ENCODE data around the gene HDAC6.
"Not testable (repeated sequence)": the region's sequence is repeated elsewhere in the genome, so short reads cannot be mapped to it uniquely, and the experiment has no call there.

Gene HDAC6

DNA sequence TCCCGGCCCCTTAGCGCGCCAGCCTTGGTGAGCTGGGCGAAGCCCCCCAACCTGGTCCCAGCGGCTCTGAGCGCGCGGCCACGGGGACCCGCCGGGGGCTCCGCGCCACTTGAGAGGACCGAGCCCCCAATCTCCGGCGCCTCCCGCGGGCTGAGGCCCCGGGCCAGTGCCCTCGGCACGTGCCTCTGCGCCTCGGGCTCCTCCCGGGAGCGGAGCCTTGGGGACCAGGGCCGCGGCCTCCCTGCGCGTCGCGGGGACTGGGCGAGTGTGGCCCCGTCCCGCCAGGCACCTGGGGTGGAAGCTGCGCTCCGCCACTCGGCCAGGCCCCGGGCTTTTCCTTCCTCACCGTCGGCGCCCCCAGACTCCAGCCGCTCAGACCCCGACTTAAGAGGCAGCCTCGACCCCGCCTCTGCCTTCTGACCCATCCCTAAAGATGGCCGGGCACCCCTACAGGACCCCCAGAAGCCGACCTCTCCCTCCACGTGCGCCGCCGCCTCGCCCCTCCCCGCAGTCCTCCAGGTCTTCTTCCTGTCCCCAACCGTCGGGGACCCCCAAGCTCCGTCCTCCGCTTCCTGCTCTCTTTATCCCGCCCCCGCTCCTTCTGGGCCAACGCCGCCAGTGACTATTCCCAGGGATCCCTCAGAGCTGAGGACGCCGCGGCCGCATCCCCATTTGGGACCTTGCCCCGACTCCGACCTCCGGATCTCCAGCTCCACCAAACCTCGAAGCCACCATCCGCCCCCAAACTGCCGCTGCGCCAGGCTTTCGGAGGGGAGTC is 25.2 kb downstream of the HDAC6 start:
- DNase-seq: no peak

DNA sequence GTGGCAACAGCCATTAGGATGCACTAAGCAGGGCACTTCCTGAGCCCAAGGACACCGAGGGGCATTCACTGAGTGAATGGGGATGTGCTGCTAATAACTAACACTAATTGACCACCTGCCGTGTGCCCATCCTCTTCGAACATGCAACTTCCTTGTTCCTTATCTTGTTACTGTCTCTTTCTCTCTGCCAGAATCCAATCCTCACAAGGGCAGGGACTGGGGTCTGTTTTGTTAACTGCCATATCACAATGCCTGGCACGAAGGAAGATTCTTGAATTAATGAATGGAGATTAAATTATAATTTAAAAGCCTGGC is 25.7 kb downstream of the HDAC6 start:
- no peak for DNase-seq

DNA sequence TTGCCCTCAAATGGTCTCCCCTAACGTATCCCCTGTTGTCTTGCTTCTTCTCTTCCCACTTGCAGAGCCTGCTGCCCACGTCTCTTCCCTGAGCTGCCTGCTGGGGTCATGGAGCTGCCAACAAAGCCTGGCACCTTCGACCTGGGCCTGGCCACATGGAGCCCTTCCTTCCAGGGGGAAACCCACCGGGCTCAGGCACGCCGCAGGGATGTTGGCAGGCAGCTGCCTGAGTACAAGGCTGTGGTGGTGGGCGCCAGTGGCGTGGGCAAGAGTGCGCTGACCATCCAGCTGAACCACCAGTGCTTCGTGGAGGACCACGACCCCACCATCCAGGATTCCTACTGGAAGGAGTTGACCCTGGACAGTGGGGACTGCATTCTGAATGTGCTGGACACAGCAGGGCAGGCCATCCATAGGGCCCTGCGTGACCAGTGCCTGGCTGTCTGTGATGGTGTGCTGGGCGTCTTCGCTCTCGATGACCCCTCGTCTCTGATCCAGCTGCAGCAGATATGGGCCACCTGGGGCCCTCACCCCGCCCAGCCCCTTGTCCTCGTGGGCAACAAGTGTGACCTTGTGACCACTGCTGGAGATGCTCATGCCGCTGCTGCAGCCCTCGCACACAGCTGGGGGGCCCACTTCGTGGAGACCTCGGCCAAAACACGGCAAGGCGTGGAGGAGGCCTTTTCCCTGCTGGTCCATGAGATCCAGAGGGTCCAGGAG is 27.3 kb downstream of the HDAC6 start:
- no peak for DNase-seq

DNA sequence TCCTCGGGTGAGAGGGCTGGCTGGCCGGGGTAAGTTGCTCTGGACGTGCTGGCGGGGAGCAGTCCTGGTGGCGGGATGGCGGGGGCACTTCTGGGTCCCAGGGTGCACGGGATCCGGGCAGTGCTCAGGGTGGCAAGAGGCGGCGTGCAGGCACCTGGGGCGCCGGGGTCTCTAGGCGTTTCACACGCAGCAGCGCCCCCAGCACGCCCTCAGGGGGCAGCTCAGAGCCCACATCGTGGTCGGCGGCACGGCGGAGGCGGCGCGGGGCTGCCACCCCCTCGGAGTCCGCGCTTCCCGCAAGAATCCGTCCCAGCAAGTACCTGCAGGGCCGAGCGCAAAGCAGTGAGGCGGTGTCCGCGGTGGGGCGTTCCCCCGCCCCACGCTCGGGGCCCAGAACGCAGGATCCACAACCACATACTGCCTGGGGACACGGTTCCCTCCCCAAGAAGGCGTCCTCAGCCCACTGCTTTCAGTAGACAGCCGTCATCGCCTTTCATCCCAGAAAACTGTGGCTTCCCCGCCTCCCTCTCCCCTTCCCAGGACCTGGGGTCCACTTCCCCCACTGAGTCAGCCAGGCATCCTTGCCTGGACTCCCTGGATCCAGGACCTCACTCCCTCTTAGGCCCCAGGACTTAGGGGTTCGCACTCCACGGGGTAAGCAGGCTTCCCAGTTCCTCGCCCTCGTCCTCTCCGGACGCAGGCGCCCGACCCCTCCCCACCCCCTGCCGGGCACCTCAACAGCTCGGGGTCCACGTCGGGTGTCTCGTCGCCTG is 29.5 kb downstream of the HDAC6 start:
- DNase-seq: no peak

DNA sequence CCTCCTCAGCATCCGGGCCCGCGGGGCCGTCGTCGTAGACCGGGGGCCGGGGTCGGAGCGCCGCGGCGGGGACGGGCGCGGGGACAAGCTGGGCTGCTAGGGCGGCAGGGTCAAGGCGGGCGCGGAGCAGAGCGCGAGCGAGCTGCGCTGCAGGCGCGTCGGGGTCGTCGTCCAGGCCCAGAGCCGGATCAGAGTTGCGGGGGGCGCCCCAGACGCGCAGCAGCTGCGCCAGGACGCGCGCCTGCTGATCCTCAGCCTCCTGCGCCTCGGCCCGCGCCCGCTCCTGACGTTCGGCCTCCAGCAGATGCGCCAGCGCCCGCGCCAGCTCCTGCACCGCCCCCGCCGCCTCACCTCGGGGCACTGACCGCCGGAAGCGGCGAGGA is 30.0 kb downstream of the HDAC6 start:
- DNase-seq: no peak

DNA sequence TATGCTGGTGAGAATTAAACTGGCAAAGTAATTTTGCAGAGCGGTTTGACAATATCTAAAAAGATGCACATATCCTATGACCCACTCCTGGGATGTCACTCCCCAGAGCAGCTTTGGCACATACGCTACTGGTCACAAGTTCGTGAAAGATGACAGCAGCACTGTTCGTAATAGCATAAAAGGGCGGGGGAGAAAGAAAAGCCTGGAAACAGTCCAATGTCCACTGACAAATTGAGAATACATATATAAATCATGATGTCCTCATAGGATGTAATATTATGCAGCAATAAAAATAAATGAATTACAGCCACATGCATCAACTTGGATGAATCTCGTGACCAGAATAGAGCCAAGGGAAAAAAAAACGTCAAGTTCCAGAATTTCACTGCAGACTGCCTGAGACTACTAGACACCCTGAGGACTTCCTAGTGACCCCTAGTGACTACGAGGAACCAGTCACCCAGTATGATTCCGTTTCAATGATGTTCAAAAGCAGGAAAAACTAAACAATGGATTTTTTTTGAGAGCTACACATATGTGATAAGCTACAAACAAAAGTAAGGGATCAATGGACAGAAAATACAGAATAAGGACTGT is 31.8 kb downstream of the HDAC6 start:
- DNase-seq: no peak

DNA sequence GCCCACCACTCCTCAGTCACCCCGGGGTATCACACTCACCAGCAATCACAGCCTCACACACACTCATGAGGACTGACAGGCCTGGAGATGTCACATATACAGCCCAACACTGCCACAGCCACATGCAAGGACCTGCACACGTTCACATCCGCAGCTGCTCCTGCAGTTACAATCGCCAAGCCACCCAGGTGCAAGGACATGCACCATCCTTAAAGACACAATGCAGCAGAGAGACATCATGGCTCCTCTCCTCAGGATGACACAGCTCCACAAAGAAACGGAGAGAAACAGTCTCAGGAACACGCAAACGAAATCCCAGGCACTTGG is 32.5 kb downstream of the HDAC6 start:
- no peak for DNase-seq

DNA sequence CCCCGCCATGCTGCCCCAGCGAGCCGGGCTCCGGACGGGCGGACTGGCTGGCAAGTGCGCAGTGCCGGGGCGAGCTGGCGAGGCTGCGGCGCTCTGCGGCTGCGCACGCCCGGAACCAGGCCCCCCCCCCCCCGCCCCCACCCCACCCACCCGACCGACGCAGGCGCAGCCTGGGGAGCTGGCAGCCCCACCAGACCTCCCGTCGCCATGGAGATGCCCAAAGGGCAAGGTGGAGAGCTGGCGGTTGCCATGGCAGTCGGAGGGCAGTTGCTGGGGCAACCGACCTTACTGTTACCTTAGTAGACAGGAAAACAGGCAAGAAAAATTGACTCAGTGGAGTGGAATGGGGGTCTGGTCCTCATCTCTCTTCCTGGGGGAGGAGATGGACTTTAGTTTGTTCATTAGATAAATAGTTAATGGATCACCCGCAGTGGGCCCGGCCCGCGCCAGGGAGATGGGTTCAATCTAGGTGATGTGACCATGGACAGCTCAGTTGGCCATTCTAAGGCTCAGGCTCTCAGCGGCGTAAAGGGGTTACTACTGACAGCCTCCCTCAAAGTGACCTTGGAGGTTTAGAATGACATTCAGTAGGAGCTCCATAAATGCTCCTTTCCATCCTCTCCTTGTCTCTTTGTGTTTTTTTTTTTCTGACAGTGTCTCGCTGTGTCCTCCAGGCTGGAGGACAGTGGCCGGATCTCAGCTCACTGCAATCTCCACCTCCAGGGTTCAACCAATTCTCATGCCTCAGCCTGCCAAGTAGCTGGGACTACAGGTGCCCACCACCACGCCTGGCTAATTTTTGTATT is 33.9 kb downstream of the HDAC6 start, which contains the start of gene PCSK1N:
PCSK1N (minus strand) TSS at position 87 of the 806 bp plus-strand sequence; CDS start at position 9, 78 bp downstream.
- DNase-seq: peak; percentile 64

DNA sequence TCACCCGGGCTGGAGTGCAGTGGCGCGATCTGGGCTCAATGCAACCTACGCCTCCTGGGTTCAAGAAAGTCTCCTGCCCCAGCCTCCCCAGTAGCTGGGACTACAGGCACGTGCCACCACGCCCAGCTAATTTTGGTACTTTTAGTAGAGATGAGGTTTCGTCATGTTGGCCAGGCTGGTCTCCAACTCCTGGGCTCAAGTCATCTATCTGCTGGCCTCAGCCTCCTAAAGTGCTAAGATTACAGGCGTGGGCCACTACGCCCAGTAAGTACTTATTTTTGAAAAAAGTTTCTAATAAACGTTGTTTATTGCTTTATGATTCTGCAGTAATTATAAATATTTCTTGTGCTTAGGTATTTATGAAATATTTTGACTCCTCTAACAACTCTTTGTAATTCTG is 37.8 kb downstream of the HDAC6 start:
- DNase-seq: no peak

DNA sequence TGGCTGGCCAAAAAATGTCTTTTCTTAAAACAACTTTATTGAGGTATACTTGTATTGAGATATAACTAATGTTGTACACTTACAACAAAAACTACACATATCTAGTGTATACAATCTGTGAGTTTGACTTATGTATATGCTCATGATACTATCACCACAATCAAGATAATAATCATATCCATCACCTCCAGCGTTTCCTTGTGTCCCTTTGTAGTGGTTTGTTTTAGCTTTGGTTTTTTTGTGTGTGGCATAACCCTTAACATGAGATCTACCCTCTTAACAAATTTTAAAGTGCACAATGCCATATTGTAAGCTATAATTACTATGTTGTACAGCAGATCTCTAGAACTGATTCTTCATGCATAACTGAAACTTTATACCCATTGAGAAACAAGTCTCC is 47.0 kb downstream of the HDAC6 start:
- DNase-seq: peak; percentile 20

DNA sequence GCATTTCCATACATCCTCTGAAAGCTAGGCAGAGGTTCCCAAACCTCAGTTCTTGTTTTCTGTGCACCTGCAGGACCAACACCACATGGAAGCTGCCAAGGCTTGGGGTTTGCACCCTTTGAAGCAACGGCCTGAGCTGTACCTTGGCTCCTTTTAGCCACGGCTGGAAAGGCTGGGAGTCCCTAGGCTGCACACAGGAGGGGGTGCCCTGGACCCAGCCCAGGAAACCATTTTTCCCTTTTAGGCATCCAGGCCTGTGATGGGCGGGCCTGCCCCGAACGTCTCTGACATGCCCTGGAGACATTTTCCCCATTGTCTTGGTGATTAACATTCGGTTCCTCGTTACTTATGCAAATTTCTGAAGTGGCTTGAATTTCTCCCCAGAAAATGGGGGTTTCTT is 51.0 kb downstream of the HDAC6 start:
- no peak for DNase-seq

DNA sequence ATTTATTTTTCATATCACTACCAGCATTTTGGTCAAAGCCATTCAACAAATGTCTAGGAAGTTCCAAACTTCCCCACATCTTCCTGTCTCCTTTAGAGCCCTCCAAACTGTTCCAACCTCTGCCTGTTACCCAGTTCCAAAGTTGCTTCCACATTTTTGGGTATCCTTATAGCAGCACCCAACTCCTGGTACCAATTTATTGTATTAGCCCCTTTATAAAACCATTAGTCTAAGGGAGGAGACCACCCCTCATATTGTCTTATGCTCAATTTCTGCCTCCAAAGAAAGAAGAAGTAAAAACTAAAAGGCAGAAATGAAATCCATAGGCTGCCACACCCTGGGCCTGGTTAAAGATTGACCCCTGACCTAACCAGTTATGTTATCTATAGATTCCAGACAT is 51.6 kb downstream of the HDAC6 start:
- not testable (repeated sequence) for DNase-seq

DNA sequence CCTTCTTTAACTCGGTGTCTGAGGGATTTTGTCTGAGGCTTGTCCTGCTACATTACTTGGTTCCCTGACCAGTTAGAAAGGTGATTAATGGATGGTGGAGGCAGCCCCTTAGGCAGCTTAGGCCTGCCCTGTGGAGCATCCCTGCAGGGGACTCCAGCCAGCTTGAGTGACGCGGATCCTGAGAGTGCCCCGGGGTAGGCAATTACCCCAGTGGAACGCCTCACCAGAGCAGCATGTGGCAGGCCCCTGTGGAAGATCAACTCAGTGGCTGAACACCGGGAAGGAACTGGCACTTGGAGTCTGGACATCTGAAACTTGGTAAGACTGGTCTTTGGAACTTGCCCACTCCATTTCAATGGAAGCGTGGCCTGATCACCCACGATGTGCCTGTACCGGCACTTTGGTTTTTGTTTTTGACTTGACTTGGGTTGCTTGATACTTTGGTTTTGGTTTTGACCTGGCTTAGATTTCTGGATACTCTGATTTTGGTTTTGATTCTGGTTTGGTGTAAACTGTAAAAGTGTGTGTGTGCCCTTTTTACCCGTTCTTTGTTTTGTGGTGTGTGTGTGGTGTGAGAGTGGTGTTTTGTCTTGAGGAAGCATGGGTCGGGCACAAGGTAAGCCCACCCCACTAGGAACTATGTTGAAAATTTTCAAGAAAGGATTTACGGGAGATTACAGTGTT is 52.4 kb downstream of the HDAC6 start:
- not testable (repeated sequence) for DNase-seq

DNA sequence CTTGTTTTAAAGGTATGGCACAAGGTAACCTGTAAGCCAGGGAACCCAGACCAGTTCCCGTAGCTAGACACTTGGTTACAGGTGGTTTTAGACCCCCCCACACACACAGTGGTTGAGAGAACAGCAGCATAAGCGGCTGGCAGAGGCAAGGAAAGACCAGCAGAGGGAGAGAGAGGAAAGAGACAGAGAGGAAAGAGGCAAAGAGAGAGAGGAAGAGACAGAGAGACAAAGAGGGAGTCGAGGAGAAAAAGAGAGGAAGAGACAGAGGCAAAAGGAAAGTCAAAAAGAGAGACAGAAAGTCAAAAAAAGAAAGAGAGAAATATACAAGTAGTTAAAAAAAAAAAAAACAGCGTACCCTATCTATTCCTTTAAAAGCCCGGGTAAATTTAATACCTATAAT is 53.0 kb downstream of the HDAC6 start:
- peak; percentile 32 for DNase-seq

DNA sequence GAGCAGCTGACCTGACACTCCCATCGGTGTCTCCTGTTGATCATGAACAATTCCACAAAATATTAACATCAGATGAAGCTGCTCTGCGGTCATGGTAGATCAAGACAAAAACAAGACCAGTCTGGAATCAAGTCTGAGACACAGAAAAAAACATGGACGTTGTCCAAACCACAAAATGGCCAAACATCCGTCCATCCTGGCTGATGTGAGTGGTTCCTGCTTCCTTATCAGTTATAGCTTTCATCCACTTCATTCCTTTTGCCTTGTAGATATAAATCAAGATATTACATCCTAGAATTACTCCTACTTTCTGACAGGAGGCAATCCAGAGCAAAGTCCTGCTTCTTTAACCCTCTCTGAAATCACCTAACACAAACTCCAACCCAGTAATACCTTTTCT is 62.3 kb downstream of the HDAC6 start:
- DNase-seq: no peak

DNA sequence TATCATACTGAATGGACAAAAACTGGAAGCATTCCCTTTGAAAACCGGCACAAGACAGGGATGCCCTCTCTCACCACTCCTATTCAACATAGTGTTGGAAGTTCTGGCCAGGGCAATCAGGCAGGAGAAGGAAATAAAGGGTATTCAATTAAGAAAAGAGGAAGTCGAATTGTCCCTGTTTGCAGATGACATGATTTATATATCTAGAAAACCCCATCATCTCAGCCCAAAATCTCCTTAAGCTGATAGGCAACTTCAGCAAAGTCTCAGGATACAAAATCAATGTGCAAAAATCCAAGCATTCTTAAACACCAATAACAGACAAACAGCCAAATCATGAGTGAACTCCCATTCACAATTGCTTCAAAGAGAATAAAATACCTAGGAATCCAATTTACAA is 70.2 kb downstream of the HDAC6 start:
- not testable (repeated sequence) for DNase-seq
